HG03066 (cell line): Measurements from ENCODE around the gene LMBR1.

Experiments used
- ATAC-seq: cut with Tn5 transposase; IDR thresholded peaks from one replicate; pipeline ENCODE4 v1.9.1; 2021; ENCODE audit warnings: low read depth; ENCODE audit not compliant: unreplicated experiment

LMBR1 gene

GRCh38 chr7:156764766-156765165, 128.2 kb downstream of the LMBR1 start:
- ATAC-seq: no peak

DNA sequence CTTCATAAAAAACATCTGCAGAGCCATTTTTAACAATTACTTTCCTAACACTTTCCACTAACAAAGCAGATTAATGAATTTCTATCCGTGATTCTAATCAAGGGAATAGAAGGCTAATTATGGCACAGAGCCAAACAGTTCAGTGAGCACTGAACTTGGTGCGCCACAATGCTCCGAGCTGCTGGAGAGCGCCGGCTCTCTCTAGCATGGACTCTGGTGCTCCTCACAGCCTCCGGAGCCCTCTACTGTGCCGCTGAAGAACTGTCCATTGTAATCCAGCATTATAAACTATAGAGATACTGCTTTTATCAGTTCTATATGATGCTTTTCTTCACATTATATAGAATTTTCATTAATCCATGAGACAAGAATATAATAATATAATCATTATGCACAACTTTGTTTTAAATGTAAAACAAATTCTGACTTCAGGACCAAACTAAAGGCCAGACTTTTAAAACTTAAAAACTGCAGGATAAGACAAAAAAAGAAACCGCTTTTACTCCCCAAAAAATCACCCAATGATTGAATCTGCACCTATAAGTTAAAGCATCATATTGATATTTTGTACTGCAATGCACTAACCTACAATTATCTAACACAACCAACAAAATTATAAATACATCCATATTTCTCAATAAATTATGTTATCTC, 128.8 kb downstream of the LMBR1 start:
- ATAC-seq: no peak

DNA sequence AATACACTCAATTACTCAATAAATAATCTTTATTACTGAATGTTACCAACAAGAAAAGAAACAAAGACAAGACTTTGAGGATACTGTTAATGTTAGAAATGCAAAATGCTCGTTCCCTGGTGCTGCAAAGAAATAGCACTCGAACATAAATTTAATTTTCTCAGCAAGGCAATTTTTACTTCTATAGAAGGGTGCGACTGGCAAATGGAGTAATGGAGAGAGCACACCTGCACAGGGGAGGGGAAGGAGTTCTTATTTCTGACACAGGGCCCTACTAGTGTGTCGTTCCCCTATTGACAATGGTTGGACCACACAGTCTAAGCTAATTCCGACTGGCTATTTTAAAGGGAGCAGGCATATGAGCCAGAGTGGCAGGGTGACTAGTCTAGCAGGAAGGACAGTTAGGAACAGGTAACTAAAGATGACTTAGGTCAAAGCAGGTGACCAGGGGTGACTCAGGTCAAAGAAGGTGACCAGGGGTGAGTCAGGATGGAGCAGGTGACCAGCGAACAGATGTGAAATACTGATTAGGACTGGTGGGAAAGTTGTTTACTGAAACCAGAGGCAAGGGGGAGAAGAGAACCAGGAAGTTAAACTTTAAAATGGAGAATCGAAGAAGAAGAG, 133.3 kb downstream of the LMBR1 start:
- ATAC-seq: no peak

DNA sequence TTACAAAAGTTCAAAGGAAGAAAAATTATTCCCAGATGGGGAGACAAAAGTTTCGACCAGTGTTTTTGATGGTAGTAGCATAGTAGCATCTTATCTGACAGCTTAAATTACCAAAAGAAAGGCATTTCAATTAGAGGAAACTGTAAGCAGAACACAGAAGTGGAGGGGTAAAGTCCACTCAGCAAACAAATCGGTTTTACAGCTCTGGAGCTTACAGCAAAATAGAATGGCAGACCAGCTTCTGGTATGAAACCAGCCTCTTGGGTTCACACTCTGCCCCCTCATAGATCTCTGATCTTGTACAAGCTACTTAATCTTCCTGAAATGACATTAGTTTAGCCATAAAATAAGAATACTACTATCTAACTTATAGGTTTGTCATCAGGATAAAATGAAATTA, 133.8 kb downstream of the LMBR1 start:
- ATAC-seq: no peak

- no peak for ATAC-seq
These were observed 138.8 kb downstream of the LMBR1 start for GRCh38 chr7:156754201-156754600.

GRCh38 chr7:156753630-156754029, 139.4 kb downstream of the LMBR1 start:
- ATAC-seq: no peak

DNA sequence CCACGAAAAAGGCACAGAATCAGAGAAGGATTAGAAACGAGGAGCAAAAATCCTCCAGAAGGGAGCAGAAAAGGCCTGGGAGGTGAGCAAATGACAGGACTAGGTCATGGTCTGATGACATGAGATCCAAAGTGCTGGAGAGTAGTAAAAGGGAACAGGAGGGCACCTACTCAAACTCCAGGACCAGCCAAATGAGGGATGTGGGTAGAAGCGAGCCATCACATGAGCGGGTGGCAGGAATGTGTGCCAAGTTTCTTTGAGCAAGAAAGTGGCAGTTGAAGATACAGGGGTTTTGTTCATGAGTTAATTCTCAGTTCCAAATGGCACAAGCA, 139.8 kb downstream of the LMBR1 start:
- ATAC-seq: no peak

DNA sequence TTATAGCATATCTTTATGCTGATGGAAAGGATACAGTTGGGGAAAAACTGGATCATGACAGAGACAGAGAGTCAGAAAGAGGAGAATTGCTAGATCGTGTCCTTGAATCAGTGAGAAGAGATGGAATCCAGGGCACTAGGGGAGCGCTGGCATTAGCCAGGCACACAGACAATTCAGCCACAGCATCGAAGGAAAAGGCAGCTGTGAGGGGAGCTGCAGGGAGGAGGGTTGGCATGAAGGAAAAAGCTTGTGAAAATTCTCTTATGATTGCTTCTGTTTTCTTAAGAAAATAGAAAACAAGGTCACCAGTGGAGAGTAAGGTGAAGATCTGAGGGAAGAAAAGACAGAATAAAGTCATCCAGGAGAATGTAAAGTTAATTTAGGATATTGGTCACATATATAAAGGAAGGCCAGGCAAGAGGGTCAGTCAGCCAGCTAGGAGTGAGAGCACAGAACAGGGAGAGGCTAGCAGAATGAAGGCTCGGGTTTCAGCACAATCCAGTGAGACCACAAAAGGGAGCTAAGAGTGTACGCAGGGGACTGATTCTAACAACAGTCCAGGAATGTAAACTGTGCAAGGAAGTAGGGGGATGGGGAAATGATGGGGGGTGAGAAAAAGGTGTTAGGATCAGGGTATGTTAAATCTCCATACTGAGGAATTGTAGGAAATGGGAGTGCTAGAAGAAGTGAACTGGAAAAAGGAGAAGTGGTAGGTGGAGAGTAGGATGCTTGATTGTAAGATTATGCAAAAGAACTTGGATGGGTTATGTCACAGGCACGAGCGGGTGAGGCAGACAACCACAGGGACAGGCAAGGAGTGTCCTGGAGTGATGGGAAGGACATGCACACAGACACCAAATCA, 140.4 kb downstream of the LMBR1 start:
- no peak for ATAC-seq

GRCh38 chr7:156751319-156751718, 141.7 kb downstream of the LMBR1 start:
- ATAC-seq: peak; percentile 49

- ATAC-seq: no peak
These were observed 145.3 kb downstream of the LMBR1 start for GRCh38 chr7:156747718-156748117.

DNA sequence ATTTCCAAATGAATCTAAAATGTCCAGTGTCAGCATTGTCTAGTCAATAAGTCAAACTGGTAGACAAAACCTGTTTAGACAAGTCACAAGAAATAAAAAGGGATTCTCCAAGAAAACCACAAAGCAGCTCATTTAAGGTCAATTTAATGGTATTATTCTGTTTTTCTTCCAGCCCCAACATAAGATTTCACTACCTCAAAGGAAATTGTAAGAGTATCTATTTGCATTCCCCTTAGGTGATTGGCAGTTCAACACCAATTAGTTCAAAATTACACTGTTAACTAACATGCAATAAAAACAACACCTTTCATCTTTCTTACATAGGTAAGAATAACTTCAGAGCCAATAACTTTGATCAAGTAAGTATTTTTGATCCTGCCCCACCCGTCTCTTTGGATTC, 146.1 kb downstream of the LMBR1 start:
- no peak for ATAC-seq

GRCh38 chr7:156739596-156739995, 153.4 kb downstream of the LMBR1 start:
- no peak for ATAC-seq

- no peak for ATAC-seq
These were observed 157.1 kb downstream of the LMBR1 start for GRCh38 chr7:156735851-156736250.

- ATAC-seq: no peak
These were observed 159.3 kb downstream of the LMBR1 start for GRCh38 chr7:156733638-156734037.

- no peak for ATAC-seq
These were observed 160.8 kb downstream of the LMBR1 start for GRCh38 chr7:156732091-156732625.

DNA sequence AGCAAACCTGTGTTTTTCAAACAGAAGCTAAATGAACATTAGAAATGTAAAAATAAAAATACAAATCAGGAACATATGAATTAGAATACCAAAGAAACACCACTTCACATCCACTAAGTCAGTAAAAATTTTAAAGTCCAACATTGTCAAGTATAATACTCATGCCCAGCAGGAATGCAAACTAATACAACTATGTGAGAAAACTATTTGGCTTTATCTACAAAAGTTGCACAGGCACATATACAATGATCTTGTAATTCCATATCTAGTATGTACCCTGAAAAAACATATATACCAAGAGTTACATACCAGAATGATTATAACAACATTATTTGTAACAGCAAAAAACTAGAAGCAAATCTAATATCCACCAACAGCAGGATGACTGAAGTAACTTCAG, 161.3 kb downstream of the LMBR1 start:
- no peak for ATAC-seq

DNA sequence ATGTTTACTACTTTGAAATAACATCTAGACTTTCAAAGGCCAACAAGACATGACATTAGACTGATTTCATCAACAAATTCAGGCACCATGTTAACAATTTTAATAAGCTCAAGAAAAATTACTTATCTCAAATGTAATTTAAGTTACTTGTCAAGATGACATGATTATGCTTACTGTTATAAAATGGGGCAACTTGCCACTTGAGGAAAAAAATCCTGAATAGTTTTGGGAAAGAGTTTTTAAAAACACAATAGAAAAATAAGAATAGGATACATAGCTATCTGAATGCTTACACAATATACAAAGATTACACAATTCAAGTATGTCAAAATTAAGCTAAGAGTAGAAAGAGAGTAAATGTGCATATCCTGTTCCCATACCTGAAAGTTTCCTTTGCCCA, 167.0 kb downstream of the LMBR1 start:
- ATAC-seq: no peak

DNA sequence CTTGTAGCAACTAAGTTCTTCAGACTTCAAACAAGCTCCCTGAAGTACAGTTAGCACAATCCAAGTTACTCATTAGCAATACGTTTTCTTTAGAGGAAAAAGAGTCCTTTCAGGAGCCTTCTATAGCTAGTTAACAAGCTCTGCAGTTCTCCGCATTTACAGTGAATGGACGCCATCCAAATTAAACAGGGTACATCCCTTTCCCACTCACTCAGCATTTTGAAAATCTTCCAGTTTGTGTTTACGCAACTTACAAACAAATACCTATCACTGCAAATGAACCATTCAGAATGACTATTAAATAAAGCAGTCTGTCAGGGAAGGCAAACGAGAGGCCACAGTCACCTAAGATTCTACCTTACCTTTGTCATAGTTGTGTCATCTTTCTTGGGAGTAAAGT, 167.9 kb downstream of the LMBR1 start:
- ATAC-seq: no peak

GRCh38 chr7:156722043-156722826, 170.7 kb downstream of the LMBR1 start:
- ATAC-seq: no peak

DNA sequence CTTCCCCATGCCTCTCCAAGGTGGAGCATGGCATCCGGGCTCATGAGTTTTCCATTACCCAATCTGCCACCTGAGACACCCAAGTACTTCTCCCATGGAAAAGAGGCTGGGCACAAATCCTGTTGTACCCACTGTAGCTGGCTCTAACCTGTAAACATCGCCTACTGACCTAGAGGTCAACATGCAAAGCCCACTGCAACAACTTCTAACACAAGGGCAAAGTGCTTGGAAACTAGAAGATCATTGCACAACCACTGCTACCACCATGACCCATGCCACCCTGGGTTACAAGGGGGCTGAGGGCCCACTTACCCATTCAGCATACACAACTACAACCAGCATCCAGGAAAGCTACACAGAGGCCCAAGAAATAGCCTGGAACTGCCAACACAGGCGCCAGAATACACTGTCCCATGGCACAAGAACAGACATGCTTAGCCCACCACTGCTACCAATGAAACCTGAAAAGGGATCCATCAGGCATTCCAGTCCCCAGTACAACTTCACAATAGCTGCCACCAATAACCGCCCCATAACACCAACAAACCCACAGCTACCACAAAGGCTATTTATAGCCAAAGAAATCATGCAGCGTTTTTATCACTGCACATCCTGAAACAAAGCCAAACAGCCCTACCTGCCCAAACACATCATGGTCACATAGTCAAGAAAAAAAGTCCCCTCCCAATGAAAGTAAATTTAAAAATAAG, 189.1 kb downstream of the LMBR1 start:
- no peak for ATAC-seq
